Stimulated activated CD8-positive, alpha-beta memory T cell treated with anti-CD3 and anti-CD28 coated beads, Interleukin-2, amount 100 ng/mL, for 48 hours (primary cell): ENCODE measurements around the gene FBXL17.
"Not testable (repeated sequence)": the region's sequence is repeated elsewhere in the genome, so short reads cannot be mapped to it uniquely, and the experiment has no call there.

Source experiments
- DNase-seq, 2 donors: peaks; one replicate each; pipeline ENCODE4 v3.0.0-alpha.2; 2020; ENCODE audit warnings: low read depth in 2 of 2

Gene FBXL17

DNA sequence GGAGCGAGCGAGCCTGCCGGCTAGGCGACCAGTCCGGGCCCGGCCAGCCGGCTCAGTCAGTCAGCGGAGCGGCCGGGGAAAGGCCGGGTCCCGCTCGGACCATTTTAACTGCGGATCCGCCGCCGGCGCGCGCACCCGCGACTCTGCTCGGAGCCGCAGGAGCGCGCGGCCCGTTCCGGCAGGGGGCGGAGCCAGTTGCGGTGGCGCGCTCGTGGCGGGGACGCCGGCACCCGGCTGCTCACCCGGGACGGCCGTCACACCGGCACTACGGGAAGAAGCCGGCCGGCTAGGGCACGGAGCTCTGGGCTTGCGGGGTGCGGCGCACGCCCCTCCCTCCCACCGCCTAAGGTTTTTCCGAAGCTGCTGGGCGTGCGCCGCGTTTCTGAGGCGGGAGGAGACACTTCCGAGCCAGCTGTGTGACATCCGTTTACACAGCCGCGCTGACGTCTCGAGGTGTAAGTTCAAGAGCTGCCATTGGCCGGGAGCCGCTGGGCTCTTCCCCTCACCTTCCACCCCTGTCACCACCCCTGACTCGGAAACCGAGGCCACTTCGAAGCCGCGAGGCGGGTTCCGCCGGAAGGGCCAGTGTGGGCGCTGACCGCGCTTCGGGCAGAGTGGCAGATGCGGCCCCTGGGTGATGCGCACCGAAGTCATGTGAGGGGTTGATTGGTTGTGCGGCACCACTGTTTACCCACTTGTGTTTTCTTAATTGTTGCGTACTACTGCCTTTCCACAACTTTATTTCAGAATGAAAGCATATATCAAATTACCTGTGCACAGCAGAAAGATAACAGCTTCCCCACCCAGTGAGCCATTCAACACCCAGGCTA is at the start of gene FBXL17:
FBXL17 (minus strand) TSS at position 145 of the 830 bp plus-strand sequence.
- DNase-seq: peak; percentile 79 to 83

- DNase-seq: no peak
These were observed 49.2 kb upstream of the FBXL17 start for GRCh38 chr5:108430931-108431608.

DNA sequence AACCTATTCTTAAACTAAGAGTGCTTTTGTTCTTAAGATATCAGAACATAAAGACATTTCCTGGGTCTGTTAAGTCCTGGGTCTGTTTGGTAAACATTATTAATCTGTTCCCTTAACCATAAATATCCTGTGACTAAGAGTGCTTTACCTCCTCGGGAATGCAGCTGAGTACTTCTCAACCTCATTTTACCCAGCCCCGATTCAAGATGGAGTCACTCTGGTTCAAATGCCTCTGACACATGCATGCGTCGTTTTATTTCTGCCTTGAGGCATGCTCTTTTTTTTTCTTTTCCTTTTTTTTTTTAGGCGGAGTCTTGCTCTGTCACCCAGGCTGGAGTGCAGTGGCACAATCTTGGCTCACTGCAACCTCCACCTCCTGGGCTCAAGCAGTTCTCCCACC is 39.8 kb upstream of the FBXL17 start:
- DNase-seq: no peak

- no peak for DNase-seq
These were observed 38.9 kb upstream of the FBXL17 start for GRCh38 chr5:108420755-108421154.

DNA sequence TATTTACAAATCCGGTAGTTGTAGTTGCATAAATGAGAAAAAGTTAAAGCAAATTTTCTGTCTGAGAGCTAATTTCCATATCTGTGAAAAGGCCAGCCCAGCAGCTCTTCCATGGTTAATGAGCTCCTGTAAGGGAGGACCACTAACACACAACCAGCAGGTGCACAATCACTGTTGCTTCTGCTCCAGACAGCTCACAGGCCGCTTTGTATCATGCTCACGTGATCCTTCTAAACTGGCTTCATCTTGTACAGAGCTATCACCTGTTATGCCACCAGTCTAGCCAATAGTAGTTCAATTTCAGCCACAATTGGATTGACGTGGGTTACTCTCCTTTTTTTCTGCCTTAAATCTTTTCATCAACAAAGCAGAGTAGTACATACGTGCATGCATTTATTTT is 38.3 kb upstream of the FBXL17 start:
- no peak for DNase-seq

- DNase-seq: no peak
These were observed 36.3 kb upstream of the FBXL17 start for GRCh38 chr5:108418197-108418596.

DNA sequence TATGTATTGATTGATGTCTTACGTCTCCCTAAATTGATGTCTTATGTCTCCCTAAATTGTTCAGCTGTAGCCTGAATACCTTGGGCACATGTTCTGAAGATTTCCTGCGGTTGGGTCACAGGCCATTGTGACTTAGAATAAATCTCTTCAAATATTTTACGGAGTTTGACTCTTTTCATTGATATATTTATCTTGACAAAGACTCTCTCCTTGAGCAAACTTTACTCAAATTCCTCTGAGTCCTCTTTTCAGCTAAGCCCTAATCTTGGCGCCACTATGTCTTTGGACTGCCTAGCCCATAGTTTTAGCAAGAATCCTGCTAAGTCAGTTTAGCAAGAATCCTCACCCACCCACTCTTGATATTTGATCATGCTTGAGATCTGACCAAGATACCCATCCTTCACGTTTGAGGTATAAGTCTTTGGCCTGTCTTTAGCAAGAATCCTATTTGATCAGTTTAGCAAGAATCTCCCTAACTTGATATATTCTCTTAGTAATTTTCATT is 35.3 kb upstream of the FBXL17 start:
- no peak for DNase-seq

- DNase-seq: no peak
These were observed 33.8 kb upstream of the FBXL17 start for GRCh38 chr5:108415726-108416125.

- no peak for DNase-seq
These were observed 27.9 kb upstream of the FBXL17 start for GRCh38 chr5:108409786-108410185.

DNA sequence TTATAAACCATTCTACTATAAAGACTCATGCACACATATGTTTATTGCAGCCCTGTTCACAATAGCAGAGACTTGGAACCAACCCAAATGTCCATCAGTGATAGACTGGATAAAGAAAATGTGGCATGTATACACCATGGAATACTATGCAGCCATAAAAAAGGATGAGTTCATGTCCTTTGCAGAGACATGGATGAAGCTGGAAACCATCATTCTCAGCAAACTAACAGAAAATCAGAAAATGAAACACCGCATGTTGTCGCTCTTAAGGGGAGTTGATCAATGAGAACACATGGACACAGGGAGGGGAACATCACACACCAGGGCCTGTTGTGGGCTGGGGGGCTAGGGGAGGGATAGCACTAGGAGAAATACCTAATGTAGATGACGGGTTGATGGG is 23.3 kb upstream of the FBXL17 start:
- DNase-seq: not testable (repeated sequence)

DNA sequence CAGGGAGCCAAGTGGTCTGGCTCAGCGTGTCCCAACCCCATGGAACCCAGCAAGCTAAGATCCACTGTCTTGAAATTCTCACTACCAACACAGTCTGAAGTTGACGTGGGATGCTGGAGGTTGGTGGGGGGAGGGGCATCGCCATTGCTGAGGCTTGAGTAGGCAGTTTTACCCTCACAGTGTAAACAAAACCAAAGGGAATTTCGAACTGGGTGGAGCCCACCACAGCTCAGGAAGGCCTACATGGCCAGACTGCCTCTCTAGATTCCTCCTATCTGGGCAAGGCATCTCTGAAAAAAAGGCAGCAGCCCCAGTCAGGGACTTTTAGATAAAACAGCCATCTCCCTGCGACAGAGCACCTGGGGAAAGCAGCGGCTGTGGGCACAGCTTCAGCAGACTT is 17.1 kb upstream of the FBXL17 start:
- DNase-seq: no peak

DNA sequence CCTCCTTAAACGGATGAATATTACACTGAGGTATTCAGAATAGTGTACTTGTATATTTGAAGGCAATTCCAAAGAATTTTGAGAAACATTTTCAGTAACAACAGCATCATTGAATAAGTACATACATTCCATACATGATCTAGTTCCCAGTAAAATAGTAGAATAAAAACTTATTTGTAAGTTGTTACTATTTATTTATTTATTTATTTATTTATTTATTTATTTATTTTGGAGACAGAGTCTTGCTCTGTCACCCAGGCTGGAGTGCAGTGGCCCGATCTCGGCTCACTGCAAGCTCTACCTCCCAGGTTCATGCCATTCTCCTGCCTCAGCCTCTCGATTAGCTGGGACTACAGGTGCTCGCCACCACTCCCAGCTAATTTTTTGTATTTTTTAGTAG is 14.9 kb upstream of the FBXL17 start:
- DNase-seq: not testable (repeated sequence)

DNA sequence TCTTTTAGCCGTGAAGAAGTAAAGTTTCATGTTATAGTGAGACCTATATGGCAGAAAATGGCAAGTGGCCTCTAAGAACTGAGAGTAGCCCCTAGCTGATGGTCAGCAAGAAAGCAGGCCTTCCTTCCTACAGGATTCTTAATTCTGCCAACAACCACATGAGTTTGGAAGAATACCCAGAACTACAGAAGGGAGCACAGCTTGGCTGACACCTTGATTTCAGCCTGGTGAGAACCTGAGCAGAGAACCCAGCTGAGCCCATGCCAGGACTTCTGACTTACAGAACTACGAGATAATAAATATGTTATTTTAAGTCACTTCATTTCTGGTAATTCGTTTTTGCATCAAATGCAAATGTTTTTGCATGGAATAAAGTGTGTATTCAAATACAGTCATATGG is 5.9 kb upstream of the FBXL17 start:
- no peak for DNase-seq

DNA sequence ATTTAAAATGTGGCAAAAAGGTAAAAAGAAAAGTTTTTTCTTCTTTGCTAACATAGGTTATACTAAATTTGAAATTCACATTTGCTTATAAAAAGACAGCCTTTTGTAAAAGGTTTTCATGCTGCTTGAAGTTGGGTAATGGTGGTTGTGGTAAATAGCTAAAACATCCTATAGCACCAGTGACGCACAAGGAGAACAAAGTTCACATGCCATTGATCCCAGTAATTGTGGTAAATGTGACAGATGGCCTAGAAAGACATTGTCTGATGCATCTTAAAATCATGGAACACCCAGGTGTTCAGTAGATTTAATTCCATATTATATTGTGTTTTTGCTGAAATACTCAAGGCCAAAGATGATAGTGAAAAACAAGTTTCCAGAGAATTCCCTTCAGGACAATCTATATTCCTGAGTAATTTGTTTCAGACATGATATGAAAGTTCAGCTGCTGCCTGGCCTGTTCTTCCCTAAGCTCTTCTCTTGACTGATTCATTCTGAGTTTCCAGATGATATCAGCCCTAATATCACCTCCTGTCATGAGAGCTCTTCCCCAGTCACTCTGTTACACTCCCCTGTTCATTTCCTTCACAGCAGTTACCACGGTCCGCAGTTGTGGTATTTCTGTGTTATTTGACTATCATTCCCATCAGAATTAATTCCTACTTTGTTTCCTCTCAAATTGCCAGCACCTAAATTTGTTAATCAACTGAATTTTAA is 4.6 kb upstream of the FBXL17 start:
- no peak for DNase-seq

DNA sequence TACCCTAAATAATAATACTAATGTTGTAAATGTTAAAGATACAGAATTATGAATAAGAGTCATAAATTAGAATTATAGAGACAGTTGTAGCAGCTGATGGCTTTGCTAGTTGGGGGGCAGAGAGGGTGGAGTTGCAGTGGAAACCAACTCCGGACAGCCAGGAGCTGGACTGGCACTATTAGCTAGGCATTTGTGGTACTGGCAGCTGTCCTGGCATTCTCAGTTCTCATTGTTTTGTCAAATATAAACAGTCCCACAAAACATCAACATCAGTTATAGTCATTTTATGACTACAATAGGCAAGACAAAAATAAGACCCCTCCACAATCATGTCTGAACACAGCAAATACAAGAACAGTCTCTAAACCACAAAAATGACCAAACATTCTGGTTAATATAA is 2.8 kb upstream of the FBXL17 start:
- DNase-seq: no peak

- no peak for DNase-seq
These were observed 959 bp upstream of the FBXL17 start for GRCh38 chr5:108382784-108383330.

- peak; percentile 63 to 69 for DNase-seq
These were observed 446 bp downstream of the FBXL17 start for GRCh38 chr5:108381350-108381953.

- DNase-seq: peak; percentile 28 to 39
These were observed 1.2 kb downstream of the FBXL17 start for GRCh38 chr5:108380531-108381349.

DNA sequence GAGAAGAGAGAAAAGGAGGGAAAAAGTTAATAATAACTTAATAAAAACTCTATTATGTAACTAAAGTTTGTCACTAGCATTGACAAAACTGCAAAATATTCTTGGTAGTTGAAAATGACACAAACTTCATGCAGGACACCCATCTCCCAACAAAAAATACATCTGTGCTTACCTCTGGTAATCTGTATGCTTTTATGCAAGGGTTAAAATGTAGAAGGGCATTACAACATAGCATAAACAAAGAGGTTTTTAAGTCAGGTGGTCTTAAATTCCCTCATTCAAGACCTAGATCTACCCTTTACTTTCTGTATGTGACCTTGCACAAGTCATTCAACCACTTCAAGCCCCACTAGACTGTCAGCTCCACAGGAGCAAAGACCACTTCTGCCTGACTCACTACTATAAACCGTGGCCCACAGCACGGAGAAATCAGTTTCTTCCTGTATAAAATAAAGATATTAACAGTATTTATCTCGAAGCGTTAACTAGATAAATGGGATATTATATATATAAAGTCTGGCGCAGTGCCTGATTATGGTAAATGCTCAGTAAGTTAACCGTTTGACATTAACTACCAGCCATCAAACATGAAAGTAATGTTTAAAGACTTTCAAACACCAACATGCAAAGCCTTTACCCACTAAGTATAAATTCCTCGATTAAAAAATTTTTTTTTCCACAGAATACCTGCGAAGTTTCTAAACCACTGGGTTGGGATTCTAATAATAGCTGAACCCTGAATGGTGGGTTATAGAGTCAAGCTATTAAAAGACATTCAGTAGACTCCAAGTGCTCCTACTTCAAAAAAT is 2.0 kb downstream of the FBXL17 start:
- no peak for DNase-seq

GRCh38 chr5:108375768-108376167 is 6.1 kb downstream of the FBXL17 start:
- no peak for DNase-seq
